Nephron (organoid): ENCODE results near the gene SLC12A9.

Experiments used
- H3K27ac Mint-ChIP-seq, 3 experiments: 2 replicates each; pipeline ENCODE4 v1.8.0; 2020; ENCODE audit warnings: mixed read lengths in 3 of 3, mild to moderate bottlenecking in 2 of 3, moderate library complexity in 1 of 3
- H3K27me3 Mint-ChIP-seq: 2 replicates; pipeline ENCODE4 v1.8.0; 2021; ENCODE audit warnings: low read depth, mild to moderate bottlenecking, moderate library complexity, mixed read lengths
- H3K36me3 Mint-ChIP-seq: 2 replicates; pipeline ENCODE4 v1.8.0; 2020; ENCODE audit warnings: low read depth, mixed read lengths
- H3K4me1 Mint-ChIP-seq: 2 replicates; pipeline ENCODE4 v1.8.0; 2020; ENCODE audit warnings: mixed read lengths
- H3K4me3 Mint-ChIP-seq, 3 experiments: 2 replicates each; pipeline ENCODE4 v1.8.0; 2020; ENCODE audit warnings: mild to moderate bottlenecking in 3 of 3, mixed read lengths in 3 of 3, moderate library complexity in 2 of 3
- H3K9me3 Mint-ChIP-seq: 2 replicates; pipeline ENCODE4 v1.8.0; 2020; ENCODE audit warnings: mixed read lengths
- TF ChIP-seq, protein P1 (sequence below), 3 experiments: fragments of 200-600 bp; sonication (generic); IDR thresholded peaks; one replicate each; pipeline ENCODE4 v1.5.0; 2021; ENCODE audit warnings: antibody characterized with exemption in 3 of 3; ENCODE audit not compliant: unreplicated experiment in 3 of 3

The SLC12A9 gene

DNA sequence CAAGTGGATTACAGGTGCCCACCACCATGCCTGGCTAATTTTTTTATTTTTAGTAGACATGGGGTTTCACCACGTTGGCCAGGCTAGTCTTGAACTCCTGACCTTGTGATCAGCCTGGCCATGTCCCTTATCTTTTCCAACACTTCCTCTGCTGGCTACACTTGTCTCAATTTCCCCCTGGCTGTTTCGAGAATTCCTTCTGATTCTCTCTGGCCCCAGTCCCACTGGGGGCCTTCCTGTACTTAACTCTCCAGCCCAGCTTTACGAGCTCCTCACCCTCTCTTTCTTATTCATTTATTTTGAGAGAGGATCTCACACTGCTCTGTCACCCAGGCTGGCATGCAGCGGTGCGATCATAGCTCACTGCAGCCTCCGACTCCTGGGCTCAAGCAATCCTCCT lies 33.7 kb upstream of the SLC12A9 start:
- Mint-ChIP-seq H3K4me3 (no peak overlapping the region), H3K9me3 (no peaks in the 10 kb centered on the region), H3K27me3 (no peaks in the 10 kb centered on the region), H3K4me1 (no peaks in the 10 kb centered on the region), H3K27ac (peak overlapping the region in 1 of 3 experiments; percentile 42), H3K36me3 (peaks cover 77% of the 10 kb centered on the region)
- TF ChIP-seq, protein P1, sequence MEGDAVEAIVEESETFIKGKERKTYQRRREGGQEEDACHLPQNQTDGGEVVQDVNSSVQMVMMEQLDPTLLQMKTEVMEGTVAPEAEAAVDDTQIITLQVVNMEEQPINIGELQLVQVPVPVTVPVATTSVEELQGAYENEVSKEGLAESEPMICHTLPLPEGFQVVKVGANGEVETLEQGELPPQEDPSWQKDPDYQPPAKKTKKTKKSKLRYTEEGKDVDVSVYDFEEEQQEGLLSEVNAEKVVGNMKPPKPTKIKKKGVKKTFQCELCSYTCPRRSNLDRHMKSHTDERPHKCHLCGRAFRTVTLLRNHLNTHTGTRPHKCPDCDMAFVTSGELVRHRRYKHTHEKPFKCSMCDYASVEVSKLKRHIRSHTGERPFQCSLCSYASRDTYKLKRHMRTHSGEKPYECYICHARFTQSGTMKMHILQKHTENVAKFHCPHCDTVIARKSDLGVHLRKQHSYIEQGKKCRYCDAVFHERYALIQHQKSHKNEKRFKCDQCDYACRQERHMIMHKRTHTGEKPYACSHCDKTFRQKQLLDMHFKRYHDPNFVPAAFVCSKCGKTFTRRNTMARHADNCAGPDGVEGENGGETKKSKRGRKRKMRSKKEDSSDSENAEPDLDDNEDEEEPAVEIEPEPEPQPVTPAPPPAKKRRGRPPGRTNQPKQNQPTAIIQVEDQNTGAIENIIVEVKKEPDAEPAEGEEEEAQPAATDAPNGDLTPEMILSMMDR (IDR thresholded peaks at IDR 0.05; ENCODE audit: unreplicated experiment in 3 of 3), result no peak

DNA sequence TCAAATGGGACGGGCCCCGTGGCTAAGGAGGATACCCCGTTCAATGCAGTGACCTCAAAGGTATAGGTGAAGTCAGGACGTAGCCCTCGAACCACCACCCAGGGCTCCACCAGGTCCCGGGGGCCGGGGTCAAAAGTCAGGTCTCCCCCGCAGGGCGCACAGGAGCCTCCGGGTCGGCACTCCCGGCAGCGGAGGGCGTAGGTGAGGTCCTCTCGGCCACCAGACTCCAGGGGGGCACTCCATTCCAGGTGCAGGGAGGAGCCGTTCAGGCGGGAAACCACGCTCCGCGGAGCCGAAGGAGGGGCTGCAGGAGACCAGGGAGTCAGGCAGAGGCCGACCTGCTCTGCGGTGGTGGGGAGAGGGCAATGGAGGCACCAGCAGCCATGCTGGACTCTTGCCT lies 32.9 kb upstream of the SLC12A9 start:
- Mint-ChIP-seq H3K27ac (no peak overlapping the region), H3K27me3 (no peaks in the 10 kb centered on the region), H3K4me3 (no peak overlapping the region), H3K36me3 (peaks cover 72% of the 10 kb centered on the region), H3K9me3 (no peaks in the 10 kb centered on the region), H3K4me1 (no peaks in the 10 kb centered on the region)
- TF ChIP-seq, protein P1 (IDR thresholded peaks at IDR 0.05; ENCODE audit: unreplicated experiment in 3 of 3), result no peak

GRCh38 chr7:100822236-100823139 lies 30.0 kb upstream of the SLC12A9 start:
- peaks cover 3% of the 10 kb centered on the region for H3K27me3 Mint-ChIP-seq
- peaks cover 52% of the 10 kb centered on the region for H3K36me3 Mint-ChIP-seq
- H3K27ac Mint-ChIP-seq, result peak overlapping the region in 1 of 3 experiments; percentile 55
- TF ChIP-seq, protein P1 (IDR thresholded peaks at IDR 0.05; ENCODE audit: unreplicated experiment in 3 of 3), result no peak
- no peaks in the 10 kb centered on the region for H3K9me3 Mint-ChIP-seq
- H3K4me1 Mint-ChIP-seq, result peaks cover 12% of the 10 kb centered on the region
- H3K4me3 Mint-ChIP-seq, result peak overlapping the region; percentile 59 to 67 (median 64)

- peak overlapping the region; percentile 59 to 67 (median 64) for H3K4me3 Mint-ChIP-seq
- peak overlapping the region in 1 of 3 experiments; percentile 55 for H3K27ac Mint-ChIP-seq
- no peaks in the 10 kb centered on the region for H3K9me3 Mint-ChIP-seq
- peaks cover 3% of the 10 kb centered on the region for H3K27me3 Mint-ChIP-seq
- H3K4me1 Mint-ChIP-seq, result peaks cover 17% of the 10 kb centered on the region
- TF ChIP-seq, protein P1 (IDR thresholded peaks at IDR 0.05; ENCODE audit: unreplicated experiment in 3 of 3), result no peak
- H3K36me3 Mint-ChIP-seq, result peaks cover 48% of the 10 kb centered on the region
These were observed 29.4 kb upstream of the SLC12A9 start for GRCh38 chr7:100823140-100823525.

- peaks cover 18% of the 10 kb centered on the region for H3K4me1 Mint-ChIP-seq
- TF ChIP-seq, protein P1 (IDR thresholded peaks at IDR 0.05; ENCODE audit: unreplicated experiment in 3 of 3), result no peak
- H3K9me3 Mint-ChIP-seq, result no peaks in the 10 kb centered on the region
- H3K27me3 Mint-ChIP-seq, result peaks cover 3% of the 10 kb centered on the region
- H3K36me3 Mint-ChIP-seq, result peaks cover 45% of the 10 kb centered on the region
- H3K27ac Mint-ChIP-seq, result no peak overlapping the region
- H3K4me3 Mint-ChIP-seq, result peak overlapping the region in 2 of 3 experiments; percentile 61 to 96
These were observed 29.0 kb upstream of the SLC12A9 start for GRCh38 chr7:100823534-100823933.
